Activated naive CD4-positive, alpha-beta T cell treated with anti-CD3 and anti-CD28 coated beads for 36 hours (primary cell): ENCODE data around the gene ALDH3B1. TPM values are rescaled to one million over a fixed set of nuclear protein-coding genes. Genes with fewer than 3 reads are reported as not detected.

Experiments used
- CTCF ChIA-PET: fragments of 350-600 bp; sonication (Branson Sonifier 250); formaldehyde crosslinking; loops from one replicate; lab custom pipeline; 2021; ENCODE audit warnings: antibody characterized with exemption; lab: Charles Lee
- DNase-seq: peaks from one replicate; pipeline ENCODE4 v3.0.0-alpha.2; 2020
- H3K27ac Mint-ChIP-seq: one replicate; pipeline ENCODE4 v1.8.0; 2021; ENCODE audit warnings: mild to moderate bottlenecking, mixed read lengths
- H3K27me3 Mint-ChIP-seq: one replicate; pipeline ENCODE4 v1.8.0; 2021; ENCODE audit warnings: low read depth, mixed read lengths
- H3K36me3 Mint-ChIP-seq: one replicate; pipeline ENCODE4 v1.8.0; 2021; ENCODE audit warnings: low read depth, mixed read lengths
- H3K4me1 Mint-ChIP-seq: one replicate; pipeline ENCODE4 v1.8.0; 2021; ENCODE audit warnings: low read depth, mixed read lengths
- H3K4me3 Mint-ChIP-seq: one replicate; pipeline ENCODE4 v1.8.0; 2021; ENCODE audit warnings: mild to moderate bottlenecking, moderate library complexity, mixed read lengths
- H3K9me3 Mint-ChIP-seq: one replicate; pipeline ENCODE4 v1.8.0; 2021; ENCODE audit warnings: mixed read lengths
- intact Hi-C: fragments of 100-400 bp; cut with micrococcal nuclease; formaldehyde crosslinking; loops from one replicate; pipeline ENCODE4 v1.15.1; 2023
- microRNA-seq: library from miRNA; unstranded; fragments of <30 nt; microRNA quantifications from one replicate; pipeline ENCODE4 v1.2.0, GENCODE V29; 2022; ENCODE audit warnings: borderline microRNAs expressed, borderline replicate concordance
- total RNA-seq, 2 experiments: library from RNA; stranded (reverse); gene quantifications; one replicate each; pipeline ENCODE4 v1.2.3, GENCODE V29; 2021

The ALDH3B1 gene
- total RNA-seq, 2 experiments from 2014 or later: not detected

DNA sequence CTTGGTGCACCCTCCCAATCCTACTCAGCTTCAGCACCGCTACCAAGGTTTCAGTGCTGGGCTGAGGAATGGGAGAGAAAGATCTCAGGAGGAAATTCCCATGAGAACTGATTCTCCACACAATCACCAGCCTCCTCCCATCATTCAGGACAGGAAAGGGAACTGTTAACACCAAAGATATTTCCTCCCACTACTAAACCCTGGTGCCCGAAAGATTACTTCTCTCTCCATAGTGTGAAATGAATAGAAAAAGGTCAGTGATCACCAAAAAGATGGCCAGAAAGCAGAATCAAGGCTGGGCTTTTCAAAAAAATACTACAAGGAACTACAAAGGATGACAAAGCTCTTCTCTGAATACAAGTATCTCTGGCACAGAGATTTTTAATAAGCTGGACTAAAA is 54.8 kb downstream of the ALDH3B1 start:
- Mint-ChIP-seq H3K4me1 (no peaks in the 10 kb centered on the region), H3K4me3 (no peak overlapping the region), H3K27ac (no peak overlapping the region), H3K27me3 (no peaks in the 10 kb centered on the region), H3K9me3 (no peaks in the 10 kb centered on the region), H3K36me3 (peaks cover 19% of the 10 kb centered on the region)
- CTCF ChIA-PET: no interaction called here
- intact Hi-C loops: no loop called here
- DNase-seq: no peak

DNA sequence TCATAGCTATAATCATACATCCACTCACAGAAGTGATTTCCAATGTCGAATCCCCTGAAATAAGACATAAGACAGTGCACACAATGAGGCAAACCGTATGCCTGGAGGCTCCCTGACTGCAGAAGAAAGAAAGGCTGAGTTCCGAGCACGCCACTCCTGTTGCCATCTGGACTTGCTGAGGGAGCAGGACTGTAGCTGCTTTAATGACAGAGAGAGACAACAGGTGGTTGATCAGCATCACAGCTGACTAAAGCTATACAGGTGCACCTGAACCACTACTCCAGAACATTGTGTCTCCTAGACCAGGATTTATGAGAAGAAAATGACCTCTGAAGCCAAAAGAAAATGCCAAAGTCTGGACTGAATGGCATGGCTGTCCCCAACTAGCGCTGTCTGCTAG is 55.7 kb downstream of the ALDH3B1 start:
- Mint-ChIP-seq H3K36me3 (peaks cover 20% of the 10 kb centered on the region), H3K9me3 (no peaks in the 10 kb centered on the region), H3K4me1 (no peaks in the 10 kb centered on the region), H3K27ac (no peak overlapping the region), H3K4me3 (no peak overlapping the region), H3K27me3 (no peaks in the 10 kb centered on the region)
- intact Hi-C loops: no loop called here
- DNase-seq: no peak
- CTCF ChIA-PET: interaction anchor here (1.0 kb wide), 1 partner anchor 9 kb away, joined by 3 read pairs; no protein-coding TSS in a partner anchor

DNA sequence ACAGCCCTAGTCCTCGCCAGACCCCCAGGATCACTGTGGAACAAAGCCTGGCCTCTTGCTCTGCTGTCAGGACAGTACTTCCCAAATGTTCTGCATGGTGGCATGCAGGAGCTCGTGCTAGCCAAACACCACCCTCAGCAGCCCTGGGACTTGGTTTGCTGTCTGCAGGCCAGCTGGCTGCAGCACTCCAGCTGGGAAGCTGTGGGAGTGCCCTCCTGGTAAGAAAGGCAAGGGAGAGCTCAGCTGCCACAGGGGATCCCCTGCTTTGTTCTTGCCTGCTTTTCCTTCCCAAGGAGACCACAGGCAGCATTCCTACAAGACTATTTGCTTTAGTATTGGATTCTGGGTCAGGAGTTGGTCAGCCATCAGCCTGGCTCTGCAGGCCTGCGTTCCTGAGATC is 56.6 kb downstream of the ALDH3B1 start:
- H3K36me3 Mint-ChIP-seq: peaks cover 19% of the 10 kb centered on the region
- CTCF ChIA-PET: no interaction called here
- intact Hi-C loops: no loop called here

DNA sequence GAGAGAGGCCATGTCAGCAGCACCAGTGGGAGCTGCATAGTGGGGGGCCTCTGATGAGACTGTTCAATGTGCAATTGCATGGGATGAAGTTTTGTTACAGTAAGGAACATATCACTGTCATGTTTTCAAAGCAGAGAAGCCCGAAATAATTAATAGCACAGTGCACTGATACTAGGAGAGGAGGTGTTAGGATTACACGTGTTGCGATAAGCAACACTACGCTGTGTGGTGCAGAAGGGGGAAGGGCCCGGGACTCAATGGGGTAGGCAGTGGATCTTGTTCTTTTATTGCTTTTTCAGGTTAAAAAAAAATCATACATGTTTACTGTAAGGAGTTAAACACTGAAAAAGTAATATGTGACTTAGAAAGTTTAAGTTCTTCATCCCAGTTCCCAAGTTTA is 57.9 kb downstream of the ALDH3B1 start:
- Mint-ChIP-seq H3K27me3 (no peaks in the 10 kb centered on the region), H3K4me1 (no peaks in the 10 kb centered on the region), H3K9me3 (no peaks in the 10 kb centered on the region), H3K36me3 (peaks cover 16% of the 10 kb centered on the region), H3K27ac (no peak overlapping the region), H3K4me3 (no peak overlapping the region)
- CTCF ChIA-PET: no interaction called here
- DNase-seq: no peak
- intact Hi-C loops: no loop called here

More for the DNA sequence above, 56.6 kb downstream of the ALDH3B1 start:
- DNase-seq: no peak
- no peaks in the 10 kb centered on the region for H3K4me1 Mint-ChIP-seq
- no peak overlapping the region for H3K27ac Mint-ChIP-seq
- no peak overlapping the region for H3K4me3 Mint-ChIP-seq
- no peaks in the 10 kb centered on the region for H3K9me3 Mint-ChIP-seq
- no peaks in the 10 kb centered on the region for H3K27me3 Mint-ChIP-seq

- no peak overlapping the region for H3K27ac Mint-ChIP-seq
- no peak for DNase-seq
- H3K27me3 Mint-ChIP-seq: no peaks in the 10 kb centered on the region
- intact Hi-C loops: no loop called here
- H3K36me3 Mint-ChIP-seq: peaks cover 10% of the 10 kb centered on the region
- no peaks in the 10 kb centered on the region for H3K4me1 Mint-ChIP-seq
- no peaks in the 10 kb centered on the region for H3K9me3 Mint-ChIP-seq
- CTCF ChIA-PET: interaction anchor here (0.6 kb wide), 1 partner anchor 138 kb away, joined by 4 read pairs; no protein-coding TSS in a partner anchor
- H3K4me3 Mint-ChIP-seq: no peak overlapping the region
Measured at GRCh38 chr11:68071281-68072048, 61.3 kb downstream of the ALDH3B1 start.

DNA sequence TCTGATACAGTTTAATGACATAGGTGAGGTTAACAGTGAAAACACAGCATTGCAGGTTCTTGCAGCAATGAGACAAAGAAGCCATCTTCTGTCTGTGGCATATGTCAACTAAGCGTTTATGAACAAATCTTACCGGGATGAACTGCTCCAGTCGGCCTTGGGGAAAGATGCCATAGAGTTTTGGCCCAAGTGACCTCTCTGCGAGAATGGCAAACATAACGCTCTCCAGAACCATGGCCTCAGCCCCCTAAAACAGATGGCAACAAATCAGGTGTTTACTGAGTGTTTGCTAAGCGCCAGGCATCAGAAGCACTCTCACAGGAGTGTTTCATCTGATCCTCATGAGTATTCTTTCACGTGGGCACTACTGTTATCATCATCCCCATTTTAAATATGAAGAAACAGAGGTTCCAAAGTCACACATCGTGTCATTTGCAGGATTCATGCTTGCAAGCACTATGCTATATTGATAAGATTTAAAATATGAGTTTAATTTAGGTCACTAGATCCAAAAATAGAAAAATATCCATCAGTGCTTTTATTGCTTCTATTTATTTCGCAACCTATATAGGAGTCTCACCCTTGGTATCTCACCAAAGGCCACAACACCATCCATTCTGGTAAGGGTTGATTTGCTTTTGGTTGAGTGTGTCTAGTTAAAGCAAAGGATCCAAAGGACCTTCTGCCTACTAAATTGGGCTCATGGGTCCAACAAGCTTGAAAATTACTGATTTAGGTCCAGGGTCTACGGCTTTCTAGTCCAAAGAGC is 64.6 kb downstream of the ALDH3B1 start:
- H3K27ac Mint-ChIP-seq: no peak overlapping the region
- no peak for DNase-seq
- H3K9me3 Mint-ChIP-seq: no peaks in the 10 kb centered on the region
- H3K4me3 Mint-ChIP-seq: no peak overlapping the region
- H3K36me3 Mint-ChIP-seq: peaks cover 5% of the 10 kb centered on the region
- intact Hi-C loops: no loop called here
- no peaks in the 10 kb centered on the region for H3K27me3 Mint-ChIP-seq
- CTCF ChIA-PET: no interaction called here
- no peaks in the 10 kb centered on the region for H3K4me1 Mint-ChIP-seq

DNA sequence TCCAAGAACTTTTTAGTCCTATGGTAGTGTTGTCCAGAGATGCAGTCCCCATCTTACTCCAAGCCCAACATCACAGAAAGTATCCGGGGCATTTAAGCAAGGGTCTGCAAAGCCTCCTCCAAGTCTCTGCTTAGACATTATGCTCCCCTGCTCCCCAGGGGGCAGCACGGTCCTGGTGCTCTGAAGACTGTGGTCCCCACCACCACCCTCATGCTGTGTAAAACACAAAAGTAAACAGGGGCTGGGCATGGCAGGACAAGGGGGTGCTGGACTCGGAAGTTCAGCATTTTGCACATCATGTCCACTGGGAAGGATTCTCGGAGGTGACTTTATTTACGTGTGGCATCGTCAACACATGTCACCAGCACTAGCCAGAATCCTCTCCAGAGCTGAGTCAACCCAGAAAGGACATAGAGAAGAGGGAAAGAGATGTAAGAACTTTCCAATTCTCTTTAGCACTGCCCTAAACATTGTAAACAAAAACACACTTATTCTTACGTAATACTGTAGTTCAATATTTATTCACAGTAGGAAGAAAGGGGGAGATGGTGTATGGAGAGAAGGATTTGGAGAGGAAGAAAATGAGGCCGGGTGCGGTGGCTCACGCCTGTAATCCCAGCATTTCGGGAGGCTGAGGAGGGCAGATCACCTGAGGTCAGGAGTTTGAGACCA is 66.4 kb downstream of the ALDH3B1 start:
- Mint-ChIP-seq H3K9me3 (no peaks in the 10 kb centered on the region), H3K27ac (no peak overlapping the region), H3K36me3 (no peaks in the 10 kb centered on the region), H3K4me1 (no peaks in the 10 kb centered on the region), H3K27me3 (no peaks in the 10 kb centered on the region), H3K4me3 (no peak overlapping the region)
- intact Hi-C loops: no loop called here
- DNase-seq: no peak
- CTCF ChIA-PET: interaction anchor here (0.6 to 1.3 kb wide), 2 partner anchors 130 to 131 kb away, joined by 3 to 5 read pairs; no protein-coding TSS in a partner anchor

GRCh38 chr11:68077617-68078582 is 67.8 kb downstream of the ALDH3B1 start:
- Mint-ChIP-seq H3K9me3 (no peaks in the 10 kb centered on the region), H3K36me3 (no peaks in the 10 kb centered on the region), H3K27me3 (no peaks in the 10 kb centered on the region), H3K27ac (no peak overlapping the region), H3K4me1 (no peaks in the 10 kb centered on the region), H3K4me3 (no peak overlapping the region)
- intact Hi-C loops: no loop called here
- CTCF ChIA-PET: interaction anchor here (0.6 to 1.3 kb wide), 5 partner anchors 17 to 131 kb away, joined by 3 to 4 read pairs (median 3); no protein-coding TSS in a partner anchor
- DNase-seq: no peak

Small RNA genes within 50 kb of the gene (microRNA-seq; reads per million reads assigned to microRNA genes)
- gene MIR4691: not detected
- gene MIR6753: not detected
- gene MIR7113: 2.2 reads per million

Other genes starting within 250 kb of the ALDH3B1 start
- 10 to 100 TPM; 18.4 to 19.0 TPM for gene UNC93B1, start 6.2 kb upstream of the ALDH3B1 start, total RNA-seq
- gene NDUFS8, start 20.4 kb downstream of the ALDH3B1 start, total RNA-seq: 100 to 1,000 TPM; 142 to 162 TPM
- 100 to 1,000 TPM; 137 to 141 TPM for gene TCIRG1, start 28.7 kb downstream of the ALDH3B1 start, total RNA-seq
- 1 to 10 TPM; 6.8 to 7.1 TPM for gene CHKA, start 111.1 kb downstream of the ALDH3B1 start, total RNA-seq
- 10 to 100 TPM; 18.4 to 21.6 TPM for gene KMT5B, start 203.0 kb downstream of the ALDH3B1 start, total RNA-seq